ENCODE measurements around the gene STAU1.
"Not testable (repeated sequence)": the region's sequence is repeated elsewhere in the genome, so short reads cannot be mapped to it uniquely, and the experiment has no call there.

STAU1 gene

DNA sequence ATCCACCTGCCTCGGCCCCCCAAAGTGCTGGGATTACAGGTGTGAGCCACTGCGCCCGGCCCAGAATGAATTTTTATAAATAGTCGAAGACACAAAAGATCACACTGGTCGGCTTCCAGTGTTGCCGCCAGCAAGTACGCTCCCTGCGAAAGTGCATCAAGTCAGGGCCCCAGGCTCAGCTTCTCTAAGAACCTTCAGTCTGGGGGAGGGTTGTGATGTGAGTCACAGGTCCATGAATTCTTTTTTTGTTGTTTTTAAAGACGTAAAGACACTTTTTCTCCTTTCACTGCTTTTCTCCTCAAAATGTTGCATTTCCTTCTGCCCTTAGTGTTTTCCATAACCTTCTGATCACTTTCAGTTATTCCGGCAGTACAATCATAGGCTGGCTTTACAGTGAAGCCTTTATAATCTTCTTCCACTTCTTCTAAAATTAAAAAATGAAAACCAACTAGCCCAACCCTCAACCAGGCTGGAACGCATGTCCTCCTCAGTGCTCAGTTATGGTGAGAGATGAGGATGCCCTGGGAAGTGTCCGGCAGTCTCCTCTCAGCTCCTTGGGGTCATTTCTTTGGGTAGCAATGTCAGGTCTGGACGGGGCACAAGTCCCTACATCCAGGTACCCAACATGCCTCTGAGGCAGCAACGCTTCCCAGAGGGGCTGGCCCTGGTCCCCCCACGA, 75.4 kb downstream of the STAU1 start:
- no peak overlapping the region for H3K4me3 ChIP-seq (IDR thresholded peaks at IDR 0.05; ENCODE audit: insufficient read depth, low read depth, low read length)
- no peak overlapping the region for H3K27ac ChIP-seq
- H3K79me2 ChIP-seq (ENCODE audit: insufficient read depth, low read depth) = no peaks in the 10 kb centered on the region
- H3K4me2 ChIP-seq = no peak overlapping the region
- TF ChIP-seq, protein P1, sequence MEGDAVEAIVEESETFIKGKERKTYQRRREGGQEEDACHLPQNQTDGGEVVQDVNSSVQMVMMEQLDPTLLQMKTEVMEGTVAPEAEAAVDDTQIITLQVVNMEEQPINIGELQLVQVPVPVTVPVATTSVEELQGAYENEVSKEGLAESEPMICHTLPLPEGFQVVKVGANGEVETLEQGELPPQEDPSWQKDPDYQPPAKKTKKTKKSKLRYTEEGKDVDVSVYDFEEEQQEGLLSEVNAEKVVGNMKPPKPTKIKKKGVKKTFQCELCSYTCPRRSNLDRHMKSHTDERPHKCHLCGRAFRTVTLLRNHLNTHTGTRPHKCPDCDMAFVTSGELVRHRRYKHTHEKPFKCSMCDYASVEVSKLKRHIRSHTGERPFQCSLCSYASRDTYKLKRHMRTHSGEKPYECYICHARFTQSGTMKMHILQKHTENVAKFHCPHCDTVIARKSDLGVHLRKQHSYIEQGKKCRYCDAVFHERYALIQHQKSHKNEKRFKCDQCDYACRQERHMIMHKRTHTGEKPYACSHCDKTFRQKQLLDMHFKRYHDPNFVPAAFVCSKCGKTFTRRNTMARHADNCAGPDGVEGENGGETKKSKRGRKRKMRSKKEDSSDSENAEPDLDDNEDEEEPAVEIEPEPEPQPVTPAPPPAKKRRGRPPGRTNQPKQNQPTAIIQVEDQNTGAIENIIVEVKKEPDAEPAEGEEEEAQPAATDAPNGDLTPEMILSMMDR (conservative IDR thresholded peaks at IDR 0.05; ENCODE audit: low read depth, low read length) = no peak
- no peak overlapping the region for H2AFZ ChIP-seq (ENCODE audit: low read depth)
- no peak overlapping the region for H3K9ac ChIP-seq
- no peaks in the 10 kb centered on the region; the same call in 1 of the 2 replicates for H3K36me3 ChIP-seq (ENCODE audit: insufficient read depth)
- no peaks in the 10 kb centered on the region for H3K27me3 ChIP-seq (ENCODE audit: insufficient read depth, low read depth)
- no peaks in the 10 kb centered on the region for H4K20me1 ChIP-seq (ENCODE audit: insufficient read depth)
- peaks cover under 1% of the 10 kb centered on the region for H3K4me1 ChIP-seq (ENCODE audit: low read depth, poor library complexity, severe bottlenecking)

DNA sequence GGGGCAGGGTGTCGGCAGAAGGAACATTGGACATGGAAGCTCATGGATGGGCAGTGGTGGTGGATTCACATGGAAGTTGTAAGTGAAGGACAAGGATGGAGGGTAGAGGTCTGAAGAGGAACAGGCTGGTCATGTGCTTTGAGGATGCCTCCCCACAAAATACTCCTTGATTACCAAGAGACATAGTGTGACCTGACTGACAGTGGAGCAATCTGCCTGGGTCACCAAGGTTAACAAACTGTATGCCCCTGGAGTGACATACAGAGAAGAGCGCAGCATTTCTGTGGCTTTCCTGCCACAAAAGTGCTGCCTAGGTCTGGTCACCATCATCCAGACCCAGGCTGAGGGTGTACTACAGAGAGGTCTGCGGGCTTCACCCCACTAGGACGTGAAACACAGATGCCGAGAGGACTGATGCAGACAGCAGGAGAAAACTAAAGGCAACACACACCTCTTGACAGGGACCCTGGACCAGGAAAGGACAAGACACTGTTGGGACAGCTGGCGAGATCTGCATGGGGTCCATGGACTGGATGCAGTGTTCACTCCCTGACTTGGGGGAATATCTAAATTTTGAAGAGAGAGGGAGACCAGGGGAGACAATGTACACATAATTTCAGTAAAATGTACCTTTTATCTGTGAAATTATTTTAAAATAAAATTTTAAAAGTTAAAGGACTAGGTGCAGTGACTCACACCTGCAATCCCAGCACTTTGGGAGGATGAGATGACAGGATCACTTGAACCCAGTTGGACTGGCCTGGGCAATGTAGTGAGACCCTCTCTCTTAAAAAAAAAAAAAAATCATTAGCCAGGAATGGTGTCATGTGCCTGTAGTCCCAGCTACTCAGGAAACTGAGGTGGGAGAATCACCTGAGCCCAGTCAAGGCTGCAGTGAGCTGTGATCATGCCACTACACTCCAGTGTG, 77.1 kb downstream of the STAU1 start:
- H3K4me2 ChIP-seq = no peak overlapping the region
- no peaks in the 10 kb centered on the region for H3K4me1 ChIP-seq (ENCODE audit: low read depth, poor library complexity, severe bottlenecking)
- no peaks in the 10 kb centered on the region for H3K27me3 ChIP-seq (ENCODE audit: insufficient read depth, low read depth)
- no peak overlapping the region for H3K27ac ChIP-seq
- H2AFZ ChIP-seq (ENCODE audit: low read depth) = no peak overlapping the region
- no peaks in the 10 kb centered on the region for H4K20me1 ChIP-seq (ENCODE audit: insufficient read depth)
- H3K79me2 ChIP-seq (ENCODE audit: insufficient read depth, low read depth) = no peaks in the 10 kb centered on the region
- no peak overlapping the region for H3K4me3 ChIP-seq (IDR thresholded peaks at IDR 0.05; ENCODE audit: insufficient read depth, low read depth, low read length)
- H3K36me3 ChIP-seq (ENCODE audit: insufficient read depth) = no peaks in the 10 kb centered on the region; the same call in 1 of the 2 replicates
- no peak overlapping the region for H3K9ac ChIP-seq
- TF ChIP-seq, protein P1 (conservative IDR thresholded peaks at IDR 0.05; ENCODE audit: low read depth, low read length) = no peak

GRCh38 chr20:49106328-49106727, 81.8 kb downstream of the STAU1 start:
- H3K4me2 ChIP-seq = no peak overlapping the region
- 0 out of 2 replicates have a peak, but pooled peaks cover 5% of the 10 kb centered on the region for H3K79me2 ChIP-seq (ENCODE audit: insufficient read depth, low read depth)
- H3K9ac ChIP-seq = no peak overlapping the region
- H3K36me3 ChIP-seq (ENCODE audit: insufficient read depth) = peaks cover 11% of the 10 kb centered on the region; the same call in 1 of the 2 replicates
- H3K27ac ChIP-seq = no peak overlapping the region
- H4K20me1 ChIP-seq (ENCODE audit: insufficient read depth) = no peaks in the 10 kb centered on the region
- H2AFZ ChIP-seq (ENCODE audit: low read depth) = no peak overlapping the region
- TF ChIP-seq, protein P1 (conservative IDR thresholded peaks at IDR 0.05; ENCODE audit: low read depth, low read length) = no peak
- H3K4me1 ChIP-seq (ENCODE audit: low read depth, poor library complexity, severe bottlenecking) = no peaks in the 10 kb centered on the region
- H3K4me3 ChIP-seq (IDR thresholded peaks at IDR 0.05; ENCODE audit: insufficient read depth, low read depth, low read length) = no peak overlapping the region
- no peaks in the 10 kb centered on the region for H3K27me3 ChIP-seq (ENCODE audit: insufficient read depth, low read depth)

- peaks cover 12% of the 10 kb centered on the region; the same call in 1 of the 2 replicates for H3K36me3 ChIP-seq (ENCODE audit: insufficient read depth)
- H3K4me3 ChIP-seq (IDR thresholded peaks at IDR 0.05; ENCODE audit: insufficient read depth, low read depth, low read length); H3K9ac ChIP-seq; H4K20me1 ChIP-seq (ENCODE audit: insufficient read depth); H3K27me3 ChIP-seq (ENCODE audit: insufficient read depth, low read depth); H3K4me2 ChIP-seq; H3K4me1 ChIP-seq (ENCODE audit: low read depth, poor library complexity, severe bottlenecking); H3K27ac ChIP-seq; H2AFZ ChIP-seq (ENCODE audit: low read depth); H3K79me2 ChIP-seq (ENCODE audit: insufficient read depth, low read depth): not testable (repeated sequence)
These were observed 83.1 kb downstream of the STAU1 start for GRCh38 chr20:49104979-49105547.
